Esophagus muscularis mucosa (tissue), 4 donors: ENCODE results near the gene CACYBP. TPM values are rescaled to one million over a fixed set of nuclear protein-coding genes. Genes with fewer than 3 reads are reported as not detected.

Source experiments
- DNase-seq: peaks from one replicate; pipeline ENCODE4 v3.0.0-alpha.2; 2017; ENCODE audit errors: extremely low spot score
- H3K27ac ChIP-seq, 4 donors: fragments of 200-600 bp; sonication (generic); replicated peaks in 1 of 4; 1 replicate in 3 of 4; 2 replicates in 1 of 4; pipeline ENCODE4 v1.5.1; 2016 to 2019; ENCODE audit warnings: mild to moderate bottlenecking in 1 of 4
- H3K27me3 ChIP-seq, 4 donors: fragments of 200-600 bp; sonication (generic); one replicate each; pipeline versions ENCODE4 v1.5.1 to v1.6.0; 2016 to 2019
- H3K36me3 ChIP-seq, 4 donors: fragments of 200-600 bp; sonication (generic); one replicate each; pipeline ENCODE4 v1.5.1; 2016 to 2019
- H3K4me1 ChIP-seq, 4 donors: fragments of 200-600 bp; sonication (generic); one replicate each; pipeline ENCODE4 v1.5.1; 2016 to 2019
- H3K4me3 ChIP-seq, 4 donors: fragments of 200-600 bp; sonication (generic); 1 replicate in 2 of 4; 2 replicates in 2 of 4; pipeline ENCODE4 v1.5.1; 2016 to 2019; ENCODE audit warnings: mild to moderate bottlenecking in 4 of 4, moderate library complexity in 1 of 4
- H3K9me3 ChIP-seq, 4 donors: fragments of 200-600 bp; sonication (generic); 1 replicate in 3 of 4; 2 replicates in 1 of 4; pipeline ENCODE4 v1.5.1; 2016 to 2019
- EP300 ChIP-seq: sonication (generic); formaldehyde crosslinking; IDR thresholded peaks from one replicate; pipeline ENCODE4 v1.6.1; 2017; ENCODE audit warnings: antibody characterized with exemption
- POLR2A ChIP-seq: fragments of 450-650 bp; IDR thresholded peaks from one replicate; pipeline ENCODE4 v1.6.1; 2017; ENCODE audit warnings: antibody characterized with exemption, moderate library complexity, mild to moderate bottlenecking, low read depth
- POLR2AphosphoS5 ChIP-seq, 2 donors: sonication (generic); formaldehyde crosslinking; IDR thresholded peaks; one replicate each; pipeline ENCODE4 v1.6.1; 2017; ENCODE audit warnings: antibody characterized with exemption in 2 of 2
- WGBS: methylation state at CpG from one replicate; pipeline ENCODE4 v1.1.5; 2018; 5-methylcytosine and 5-hydroxymethylcytosine counted together
- intact Hi-C: fragments of 100-400 bp; cut with DNase I; formaldehyde crosslinking; loops from one replicate; pipeline ENCODE4 v1.15.1; 2023
- total RNA-seq, 4 donors: library from RNA; depleted of rRNA; stranded (reverse); fragments of >200 nt; gene quantifications; one replicate each; pipeline versions ENCODE4 v1.1.0 to v1.2.1, GENCODE V29; 2016
- TF ChIP-seq, protein P1 (sequence below), 3 experiments: fragments of 200-600 bp in 2 of 3; fragments of 450-650 bp in 1 of 3; sonication (generic) in 2 of 3; IDR thresholded peaks; one replicate each; pipeline ENCODE4 v1.5.1; 2017 to 2019; ENCODE audit warnings: antibody characterized with exemption in 3 of 3, mild to moderate bottlenecking in 2 of 3, moderate library complexity in 1 of 3

The CACYBP gene, protein sequence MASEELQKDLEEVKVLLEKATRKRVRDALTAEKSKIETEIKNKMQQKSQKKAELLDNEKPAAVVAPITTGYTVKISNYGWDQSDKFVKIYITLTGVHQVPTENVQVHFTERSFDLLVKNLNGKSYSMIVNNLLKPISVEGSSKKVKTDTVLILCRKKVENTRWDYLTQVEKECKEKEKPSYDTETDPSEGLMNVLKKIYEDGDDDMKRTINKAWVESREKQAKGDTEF
- 100 to 1,000 TPM in 2 of 4 donors, 10 to 100 TPM in 2; 48.5 to 125 (median 94.7) TPM for total RNA-seq

DNA sequence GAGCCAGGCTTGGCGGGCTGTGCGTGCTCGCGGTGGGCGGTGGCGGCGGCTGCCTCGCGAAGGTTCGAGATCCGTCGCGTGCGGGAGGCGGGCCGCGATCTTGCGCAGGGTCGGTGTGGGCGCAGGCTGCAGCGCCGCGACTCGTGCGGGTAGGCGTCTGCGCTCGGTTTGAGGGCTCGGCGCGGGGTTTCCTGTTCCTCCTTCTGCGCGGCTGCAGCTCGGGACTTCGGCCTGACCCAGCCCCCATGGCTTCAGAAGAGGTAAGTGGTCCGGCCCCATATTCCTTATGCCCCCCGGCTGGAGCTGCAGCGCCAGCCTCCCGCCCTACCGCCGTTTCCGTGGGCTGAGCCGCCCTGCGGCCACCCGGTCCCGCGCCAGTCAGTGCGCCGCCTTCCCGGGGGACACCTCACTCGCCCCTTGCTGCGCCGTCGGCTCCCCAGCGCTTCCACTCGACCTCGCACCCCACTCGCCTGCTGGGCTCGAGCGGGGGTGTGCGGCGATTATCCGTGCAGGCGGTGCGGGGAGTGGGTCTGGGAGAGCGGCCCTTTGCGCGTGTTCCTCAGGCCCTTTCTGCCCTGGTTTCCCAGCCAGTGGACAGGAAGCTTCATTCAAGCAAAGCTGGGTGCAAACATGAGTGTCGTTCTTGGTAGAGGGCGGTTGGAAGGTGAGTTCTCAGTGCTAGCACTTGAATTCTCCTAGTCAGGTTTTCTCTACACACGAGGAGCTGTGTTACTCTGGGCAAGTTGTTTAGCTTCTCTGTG lies at the start of gene CACYBP:
TSS of gene CACYBP (plus strand) at position 12 of the 761 bp plus-strand sequence. CDS start at position 246, 234 bp downstream.
- H3K4me1 ChIP-seq, result peaks cover 11 to 51% (median 43%) of the 10 kb centered on the region in 4 donors
- TF ChIP-seq POLR2AphosphoS5 (IDR thresholded peaks at IDR 0.05), result peak in 1 of 2 donors; percentile 69
- TF ChIP-seq, protein P1, sequence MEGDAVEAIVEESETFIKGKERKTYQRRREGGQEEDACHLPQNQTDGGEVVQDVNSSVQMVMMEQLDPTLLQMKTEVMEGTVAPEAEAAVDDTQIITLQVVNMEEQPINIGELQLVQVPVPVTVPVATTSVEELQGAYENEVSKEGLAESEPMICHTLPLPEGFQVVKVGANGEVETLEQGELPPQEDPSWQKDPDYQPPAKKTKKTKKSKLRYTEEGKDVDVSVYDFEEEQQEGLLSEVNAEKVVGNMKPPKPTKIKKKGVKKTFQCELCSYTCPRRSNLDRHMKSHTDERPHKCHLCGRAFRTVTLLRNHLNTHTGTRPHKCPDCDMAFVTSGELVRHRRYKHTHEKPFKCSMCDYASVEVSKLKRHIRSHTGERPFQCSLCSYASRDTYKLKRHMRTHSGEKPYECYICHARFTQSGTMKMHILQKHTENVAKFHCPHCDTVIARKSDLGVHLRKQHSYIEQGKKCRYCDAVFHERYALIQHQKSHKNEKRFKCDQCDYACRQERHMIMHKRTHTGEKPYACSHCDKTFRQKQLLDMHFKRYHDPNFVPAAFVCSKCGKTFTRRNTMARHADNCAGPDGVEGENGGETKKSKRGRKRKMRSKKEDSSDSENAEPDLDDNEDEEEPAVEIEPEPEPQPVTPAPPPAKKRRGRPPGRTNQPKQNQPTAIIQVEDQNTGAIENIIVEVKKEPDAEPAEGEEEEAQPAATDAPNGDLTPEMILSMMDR (IDR thresholded peaks at IDR 0.05), result no peak
- no peaks in the 10 kb centered on the region for H3K9me3 ChIP-seq
- DNase-seq, result peak; percentile 92
- peaks cover 0 to 7% (median under 1%) of the 10 kb centered on the region in 4 donors for H3K36me3 ChIP-seq
- peak within 1 kb of the TSS; percentile 94 to 96 (median 95) for H3K27ac ChIP-seq
- H3K27me3 ChIP-seq, result no peaks in the 10 kb centered on the region
- intact Hi-C loops, result no loop called here
- H3K4me3 ChIP-seq, result peak within 1 kb of the TSS; percentile 86 to 95 (median 92)
- 3% methylated on average over 39 of the region's 71 CpGs for WGBS

DNA sequence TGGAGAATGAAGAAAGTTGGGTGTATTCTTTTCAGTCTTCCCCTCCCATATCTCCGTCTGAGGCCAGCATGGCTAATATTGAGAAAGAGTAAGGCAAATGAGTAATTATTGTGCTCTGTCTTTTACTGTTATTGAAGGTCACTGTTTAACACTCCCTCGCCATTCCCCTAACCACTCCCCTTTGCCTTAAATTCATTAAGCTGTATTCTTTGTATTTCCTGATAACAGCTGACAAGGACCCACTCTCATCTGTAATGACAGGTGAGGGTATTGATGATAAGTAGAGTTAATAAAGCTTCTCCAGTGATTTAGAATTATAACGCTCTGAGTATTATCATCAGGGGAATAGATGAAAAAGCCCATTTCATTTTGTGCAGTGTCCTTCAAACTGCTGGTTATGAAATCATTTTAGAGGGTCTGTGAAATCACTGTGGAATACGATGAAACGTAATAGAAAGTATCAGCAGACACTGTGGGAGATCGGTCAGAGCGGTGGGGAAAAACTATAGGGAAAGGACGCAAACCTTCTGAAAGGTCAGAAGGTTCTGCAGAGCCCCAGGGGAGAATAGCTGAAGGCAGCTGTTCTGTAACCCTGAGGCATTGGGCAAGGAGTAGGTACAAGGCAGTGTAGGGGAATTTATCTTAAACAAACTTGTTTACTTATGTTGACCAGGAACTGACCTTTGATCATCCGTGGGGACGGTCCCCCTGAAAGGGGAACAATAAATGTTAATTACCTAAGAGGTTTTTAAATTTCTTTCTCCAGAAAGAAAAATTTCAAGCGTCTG lies 46.3 kb upstream of the CACYBP start:
- H3K27ac ChIP-seq, result peak overlapping the region in 1 of 4 donors; percentile 47
- intact Hi-C loops, result no loop called here
- no peak for TF ChIP-seq POLR2A
- TF ChIP-seq, protein P1 (IDR thresholded peaks at IDR 0.05), result no peak
- no peak for TF ChIP-seq EP300
- TF ChIP-seq POLR2AphosphoS5 (IDR thresholded peaks at IDR 0.05), result no peak
- no peaks in the 10 kb centered on the region for H3K27me3 ChIP-seq
- H3K4me3 ChIP-seq, result no peak overlapping the region
- H3K4me1 ChIP-seq, result peaks cover 15 to 24% (median 19%) of the 10 kb centered on the region in 4 donors
- WGBS, result 60% methylated on average over 11 of the region's 11 CpGs
- DNase-seq, result no peak
- no peaks in the 10 kb centered on the region for H3K9me3 ChIP-seq
- H3K36me3 ChIP-seq, result peaks cover 0 to 7% (median 0%) of the 10 kb centered on the region in 4 donors

DNA sequence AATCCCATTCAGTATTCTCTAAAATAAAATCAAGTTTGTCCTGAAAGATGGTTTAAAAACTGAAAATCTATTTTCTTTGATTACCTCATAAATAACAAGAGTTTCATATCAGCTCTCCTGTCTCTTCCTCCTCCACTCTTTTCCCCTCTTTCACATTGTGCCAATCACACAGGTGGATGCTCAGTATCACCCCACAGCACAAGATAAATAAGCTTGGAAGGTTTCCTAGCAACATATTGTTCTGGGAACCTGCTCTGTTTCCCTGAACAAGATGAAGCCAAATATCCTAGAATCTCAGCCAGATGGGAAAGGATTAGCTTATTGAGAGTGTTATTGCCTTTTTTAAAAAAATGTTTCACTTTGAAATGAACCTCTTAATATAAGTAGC lies 45.7 kb upstream of the CACYBP start:
- Histone ChIP-seq H3K36me3 (peaks cover 0 to 7% (median 0%) of the 10 kb centered on the region in 4 donors), H3K27ac (peak overlapping the region in 3 of 4 donors; percentile 10 to 47 (median 41)), H3K9me3 (no peaks in the 10 kb centered on the region), H3K27me3 (no peaks in the 10 kb centered on the region), H3K4me1 (peaks cover 15 to 24% (median 19%) of the 10 kb centered on the region in 4 donors), H3K4me3 (no peak overlapping the region)
- TF ChIP-seq POLR2AphosphoS5 (IDR thresholded peaks at IDR 0.05) (no peak), POLR2A (no peak), EP300 (no peak)
- TF ChIP-seq, protein P1 (IDR thresholded peaks at IDR 0.05), result no peak
- intact Hi-C loops, result no loop called here
- no peak for DNase-seq

DNA sequence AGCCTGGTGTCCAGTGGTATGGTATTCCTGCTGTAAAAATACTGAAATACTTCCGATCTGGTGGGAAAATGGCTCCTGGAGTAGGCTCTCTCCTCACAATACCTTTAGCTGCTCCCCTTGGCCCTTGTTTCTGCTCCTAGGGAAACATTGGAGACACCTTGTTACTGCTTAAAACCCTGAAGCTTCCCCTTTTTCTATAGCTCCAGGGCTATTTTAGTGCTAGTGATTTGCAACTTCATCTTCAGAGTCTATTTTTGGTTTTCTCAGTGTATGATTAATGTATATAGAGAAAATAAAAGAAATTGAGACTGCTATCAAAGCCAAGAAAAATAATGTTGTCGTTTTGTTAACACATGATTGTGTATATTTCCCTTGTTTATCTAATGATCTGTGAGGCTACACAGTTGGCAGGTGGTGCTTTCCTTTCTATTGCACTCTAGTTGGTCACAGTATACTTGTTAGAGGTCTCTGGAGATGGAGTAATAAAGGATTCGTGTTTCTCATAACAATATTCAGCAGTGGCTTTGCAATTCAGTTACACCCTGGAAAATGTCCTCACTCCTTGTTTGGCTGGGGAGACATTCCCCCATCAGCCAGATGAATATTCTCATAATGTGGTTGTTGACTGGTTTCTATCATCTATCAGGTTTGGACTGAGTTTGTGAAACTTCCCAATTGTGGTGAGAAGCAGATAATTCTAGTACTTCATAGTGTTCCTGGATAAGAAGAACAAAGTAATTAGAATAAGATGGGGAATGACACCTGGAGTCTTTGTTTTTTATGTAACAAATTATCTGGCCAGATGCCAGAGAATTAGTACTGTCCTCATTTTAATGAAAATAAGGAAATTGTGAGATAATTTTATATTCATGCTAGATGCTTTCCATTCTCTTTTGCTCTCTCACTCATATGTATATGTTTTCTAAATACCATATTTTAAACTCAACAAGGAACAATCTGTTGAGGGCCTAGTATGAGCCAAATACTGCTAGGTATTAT lies 44.8 kb upstream of the CACYBP start:
- peaks cover 15 to 24% (median 19%) of the 10 kb centered on the region in 4 donors for H3K4me1 ChIP-seq
- no peaks in the 10 kb centered on the region for H3K27me3 ChIP-seq
- peaks cover 0 to 7% (median 0%) of the 10 kb centered on the region in 4 donors for H3K36me3 ChIP-seq
- TF ChIP-seq EP300 (no peak), POLR2AphosphoS5 (IDR thresholded peaks at IDR 0.05) (no peak), POLR2A (no peak)
- TF ChIP-seq, protein P1 (IDR thresholded peaks at IDR 0.05), result no peak
- H3K27ac ChIP-seq, result peak overlapping the region; percentile 10 to 47 (median 34)
- H3K9me3 ChIP-seq, result no peaks in the 10 kb centered on the region
- WGBS, result 18% methylated on average over 3 of the region's 3 CpGs
- DNase-seq, result no peak
- no peak overlapping the region for H3K4me3 ChIP-seq
- intact Hi-C loops, result no loop called here
